NCI-H2227 (cell line): ENCODE data around the gene TMEM212.
"Not testable (repeated sequence)": the region's sequence is repeated elsewhere in the genome, so short reads cannot be mapped to it uniquely, and the experiment has no call there.

Experiments used
- DNase-seq: peaks from one replicate; lab custom pipeline; 2025; ENCODE audit not compliant: unreplicated experiment; lab: John Stamatoyannopoulos, UW

Gene TMEM212

GRCh38 chr3:171854649-171855305 is 11.6 kb downstream of the TMEM212 start:
- DNase-seq, result peak; percentile 2

GRCh38 chr3:171858770-171859169 is 15.6 kb downstream of the TMEM212 start:
- DNase-seq, result not testable (repeated sequence)

- DNase-seq, result no peak
These were observed 17.8 kb downstream of the TMEM212 start for GRCh38 chr3:171860830-171861535.

DNA sequence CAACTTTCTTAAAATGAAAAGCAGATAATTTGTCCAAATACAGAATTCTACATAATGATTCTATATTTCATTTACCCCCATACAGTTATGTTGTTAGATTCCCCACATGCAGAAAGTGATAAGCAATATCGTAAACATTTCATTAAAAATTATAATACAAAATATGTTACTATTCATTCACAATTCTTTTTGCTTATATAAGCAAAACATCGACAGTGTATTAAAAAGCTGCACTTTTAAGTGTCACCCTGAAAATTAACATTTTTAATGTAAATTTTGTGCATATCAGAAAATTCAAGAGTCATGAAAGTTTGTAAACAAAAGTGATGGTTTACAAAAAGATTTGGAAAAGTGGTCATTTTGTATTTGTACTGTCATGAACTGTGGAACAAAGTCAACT is 19.2 kb downstream of the TMEM212 start:
- no peak for DNase-seq

DNA sequence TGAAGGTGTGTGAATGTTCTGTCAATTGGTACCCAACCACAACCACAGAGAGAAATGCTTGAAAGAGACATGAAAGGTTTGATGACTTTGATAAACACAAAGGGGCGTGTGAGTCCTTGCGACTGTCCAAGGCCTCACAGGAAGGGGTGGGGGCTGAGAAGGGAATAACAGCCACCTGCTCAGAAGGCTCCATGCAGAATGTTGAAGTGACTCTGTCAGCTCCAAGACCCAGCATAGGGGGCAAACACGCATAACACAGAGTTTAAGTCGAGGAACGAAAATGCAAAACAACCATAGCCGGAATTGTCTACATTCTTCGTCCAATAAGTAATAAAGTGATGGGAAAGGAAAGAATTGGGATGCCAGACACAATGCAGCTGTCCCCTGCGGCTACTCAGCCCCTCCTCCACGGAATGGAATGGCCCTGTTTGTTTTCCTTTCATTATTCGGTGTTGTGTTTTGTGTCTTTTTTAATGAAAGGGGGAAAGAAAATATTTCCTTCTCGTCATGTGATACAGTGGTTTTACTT is 19.9 kb downstream of the TMEM212 start:
- peak; percentile 16 for DNase-seq

DNA sequence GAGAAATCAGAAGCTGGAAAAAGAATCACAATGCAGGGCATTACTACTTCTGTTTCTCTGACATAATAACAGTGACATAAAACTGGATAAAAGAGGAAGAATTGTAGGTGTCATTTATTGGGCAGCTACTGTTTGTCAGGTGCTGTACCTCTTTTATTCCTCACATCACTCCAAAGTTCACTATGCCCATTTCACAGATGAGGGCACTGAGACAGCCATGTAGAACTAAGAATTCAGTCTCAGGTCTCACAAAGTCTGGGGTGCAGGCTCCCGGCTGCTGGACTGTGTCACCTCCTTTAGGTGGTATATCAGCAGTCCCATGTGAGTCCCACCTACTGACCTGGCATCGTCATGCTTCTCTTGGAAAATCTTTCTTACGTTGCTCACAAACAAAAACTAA is 20.8 kb downstream of the TMEM212 start:
- DNase-seq, result no peak

DNA sequence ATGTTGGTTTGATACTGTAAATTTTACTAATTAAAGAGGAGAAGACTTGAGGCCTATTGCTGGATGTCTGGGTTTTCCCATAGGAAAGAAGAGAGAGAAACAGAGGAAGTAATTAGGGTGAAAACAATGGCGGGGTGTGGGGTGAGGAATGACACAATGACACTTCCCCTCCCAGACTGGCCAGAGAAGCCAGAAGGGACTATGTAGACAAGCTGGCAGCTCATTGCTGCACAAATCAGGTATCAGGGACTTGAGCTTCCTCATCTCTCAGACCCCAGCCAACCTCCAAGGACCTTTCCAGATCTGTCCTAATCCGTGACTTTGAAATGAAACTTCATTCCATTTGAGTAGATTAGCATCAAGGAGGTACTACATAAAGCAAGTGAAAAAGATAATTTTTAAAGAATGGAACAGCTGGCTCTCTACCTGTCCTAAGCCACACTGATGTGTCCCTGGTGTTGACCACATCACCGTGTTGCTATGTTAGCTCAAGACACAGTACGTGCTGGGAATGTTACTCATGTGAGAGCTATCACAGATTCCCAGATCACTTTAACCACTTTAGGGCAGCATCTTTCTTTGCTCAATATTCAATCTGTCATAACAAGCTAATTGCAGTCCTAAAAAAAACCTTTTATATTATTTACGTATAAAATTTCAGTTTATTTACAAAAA is 22.2 kb downstream of the TMEM212 start:
- DNase-seq, result no peak

DNA sequence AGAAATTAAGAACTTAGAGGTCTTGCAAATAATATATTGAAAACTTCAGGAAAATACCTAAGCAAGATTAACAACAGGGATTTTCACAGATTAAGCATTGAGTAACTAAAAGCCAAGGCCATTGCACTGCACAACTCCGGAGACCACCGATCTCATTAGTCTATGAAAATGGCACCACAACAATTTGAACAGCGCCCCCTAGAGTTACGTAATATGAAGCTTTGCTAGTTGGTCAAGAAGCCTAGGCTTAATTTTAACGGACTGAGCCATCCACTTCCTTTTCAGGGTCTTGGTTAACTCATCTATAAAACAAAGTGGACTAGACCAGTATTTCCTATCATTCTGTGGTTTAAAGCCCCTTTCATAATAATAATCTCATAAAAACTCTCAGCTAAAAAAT is 24.8 kb downstream of the TMEM212 start:
- DNase-seq, result no peak

GRCh38 chr3:171871392-171872274 is 28.5 kb downstream of the TMEM212 start:
- no peak for DNase-seq

GRCh38 chr3:171873580-171873979 is 30.4 kb downstream of the TMEM212 start:
- DNase-seq, result no peak

DNA sequence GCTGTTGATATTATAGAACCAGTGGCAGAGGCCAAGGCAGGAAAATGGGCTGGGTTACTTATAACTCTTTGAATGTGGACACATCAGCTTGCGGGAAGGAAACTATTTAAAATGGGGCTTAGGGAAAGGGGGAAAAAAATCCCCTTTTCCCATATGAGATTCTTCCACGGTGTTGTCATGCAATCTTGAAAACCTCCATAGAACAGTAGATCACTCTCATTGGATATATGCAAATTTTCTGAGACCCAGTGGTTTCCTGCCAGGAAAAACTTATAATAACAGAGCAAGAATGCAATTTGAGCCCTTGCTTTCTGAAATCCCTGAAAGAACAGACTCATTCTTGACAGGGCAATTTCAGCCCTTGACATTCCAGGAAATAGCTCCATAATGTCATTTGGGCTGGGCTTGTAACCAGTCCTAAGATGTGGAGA is 31.1 kb downstream of the TMEM212 start:
- DNase-seq, result peak; percentile 33

- no peak for DNase-seq
These were observed 31.7 kb downstream of the TMEM212 start for GRCh38 chr3:171874879-171875278.

DNA sequence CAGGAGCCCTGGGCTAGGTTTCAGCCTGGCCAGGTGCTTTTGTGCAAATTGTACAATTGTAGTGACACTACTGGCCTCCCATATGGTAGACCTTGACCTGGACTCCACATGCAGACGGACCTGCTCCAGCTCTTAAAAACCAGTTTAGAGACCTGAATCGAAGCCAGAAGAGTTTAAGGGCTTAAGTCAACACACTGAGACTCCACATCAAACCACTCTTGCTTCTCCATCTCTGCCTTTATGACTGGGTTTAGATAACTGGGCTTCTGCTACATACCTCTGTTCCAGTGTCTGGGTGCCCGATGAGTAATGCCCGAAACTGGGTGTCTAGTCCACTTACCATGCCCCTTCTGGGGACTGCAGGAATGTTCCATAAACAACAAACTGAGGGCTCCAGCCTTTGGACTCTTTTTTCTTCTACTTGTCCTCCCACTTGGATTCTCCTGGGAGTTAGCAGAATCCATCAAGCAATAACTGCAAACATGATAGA is 32.8 kb downstream of the TMEM212 start:
- DNase-seq, result no peak

GRCh38 chr3:171876680-171877147 is 33.6 kb downstream of the TMEM212 start:
- DNase-seq, result no peak

- no peak for DNase-seq
These were observed 35.5 kb downstream of the TMEM212 start for GRCh38 chr3:171878461-171879225.

- DNase-seq, result no peak
These were observed 36.3 kb downstream of the TMEM212 start for GRCh38 chr3:171879472-171879871.

DNA sequence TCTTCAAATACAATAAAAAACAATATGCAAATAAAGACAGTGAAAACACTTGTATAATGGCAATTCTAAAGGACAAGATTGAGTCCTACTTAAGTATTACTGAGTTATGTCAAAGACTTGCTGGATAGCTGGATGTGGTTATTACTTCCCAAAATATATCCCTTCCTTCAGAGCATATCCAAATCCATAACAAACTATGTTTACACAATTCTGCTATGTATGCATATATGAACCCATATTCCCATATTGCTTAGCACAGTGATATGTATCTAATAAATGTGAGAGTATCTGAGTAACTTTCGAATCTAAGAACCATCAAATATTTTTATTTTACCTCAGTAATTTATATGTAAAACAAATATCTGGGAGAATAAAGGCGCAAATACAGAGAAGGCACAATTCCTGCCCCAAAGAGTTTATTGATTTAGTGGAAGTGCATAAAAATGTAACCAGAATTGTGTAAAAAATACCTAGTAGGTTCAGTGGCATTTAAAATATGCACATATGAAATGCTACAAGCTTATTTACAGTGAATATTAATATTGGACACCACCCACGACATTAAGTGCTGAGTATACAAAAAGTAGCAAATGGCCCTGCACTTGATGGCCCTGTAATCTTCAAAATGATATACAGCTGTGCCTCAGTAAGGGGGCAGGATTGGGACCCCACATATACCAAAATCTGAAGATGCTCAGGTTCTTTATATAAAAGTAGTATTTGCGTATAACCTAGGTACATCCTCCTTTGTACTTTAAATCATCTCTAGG is 37.1 kb downstream of the TMEM212 start:
- no peak for DNase-seq

DNA sequence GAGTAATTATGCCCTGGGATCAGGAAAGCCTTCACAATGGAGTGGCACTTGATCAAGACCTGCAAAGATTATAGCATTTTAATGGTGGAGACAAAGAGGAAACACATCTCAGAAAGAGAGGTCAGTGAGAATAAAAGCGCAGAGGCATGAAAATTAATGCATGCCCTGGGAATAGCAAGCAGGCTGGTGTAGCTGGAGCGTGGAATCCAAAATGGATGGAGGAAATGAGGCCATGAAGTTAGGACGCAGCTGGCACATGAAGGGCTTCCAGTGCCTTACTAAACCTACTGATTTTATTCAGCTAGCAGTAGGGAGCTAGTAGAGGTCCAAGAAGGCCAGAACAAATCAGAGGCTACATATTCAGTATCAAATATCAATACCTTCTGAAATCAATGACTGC is 38.1 kb downstream of the TMEM212 start:
- peak; percentile 87 for DNase-seq

- no peak for DNase-seq
These were observed 40.2 kb downstream of the TMEM212 start for GRCh38 chr3:171883257-171883892.
